K562 (cell line): Measurements from ENCODE around the gene SLC9A3.

Source experiments
- CEBPB ChIP-seq: fragments of 450-650 bp; IDR thresholded peaks from 2 replicates; pipeline ENCODE4 v1.6.1; 2016; ENCODE audit warnings: missing genetic modification characterization, missing compliant biosample characterization
- EP300 ChIP-seq: IDR thresholded peaks from 2 replicates; pipeline ENCODE4 v1.6.1; 2012; ENCODE audit warnings: low read length, improper control_type of control experiment
- KLF16 ChIP-seq: IDR thresholded peaks from 2 replicates; pipeline ENCODE4 v1.6.1; 2016; ENCODE audit warnings: antibody characterized with exemption
- POLR2A ChIP-seq: fragments of 450-650 bp; conservative IDR thresholded peaks from 2 replicates; pipeline ENCODE4 v1.6.1; 2016
- POLR2AphosphoS5 ChIP-seq: IDR thresholded peaks from 2 replicates; pipeline ENCODE4 v1.6.1; 2011; ENCODE audit warnings: mild to moderate bottlenecking, low read depth, low read length, moderate library complexity; ENCODE audit not compliant: control insufficient read depth, insufficient read depth
- TF ChIP-seq, protein P1 (sequence below): sonication (generic); formaldehyde crosslinking; IDR thresholded peaks from 2 replicates; pipeline ENCODE4 v1.8.0; 2022; ENCODE audit warnings: missing genetic modification reagents, mild to moderate bottlenecking, moderate library complexity, borderline replicate concordance
- TF ChIP-seq, protein P2 (sequence below): sonication (generic); formaldehyde crosslinking; IDR thresholded peaks from 2 replicates; pipeline ENCODE4 v1.8.0; 2022; ENCODE audit warnings: mild to moderate bottlenecking, low read depth, missing genetic modification reagents
- TF ChIP-seq, protein P3 (sequence below), 2 experiments: fragments of 450-650 bp in 1 of 2; sonication (generic) in 1 of 2; formaldehyde crosslinking in 1 of 2; IDR thresholded peaks in 1 of 2; conservative IDR thresholded peaks in 1 of 2; 2 replicates each; pipeline versions ENCODE4 v1.6.1 to v1.8.1; 2016 to 2023; ENCODE audit warnings: mild to moderate bottlenecking in 2 of 2, moderate library complexity in 2 of 2, inconsistent platforms in 1 of 2, missing genetic modification reagents in 1 of 2
- TF ChIP-seq, protein P4 (sequence below): fragments of 200-800 bp; sonication (Bioruptor generic); IDR thresholded peaks from 2 replicates; pipeline ENCODE4 v1.6.1; 2016; ENCODE audit warnings: missing genetic modification characterization, missing compliant biosample characterization
- TF ChIP-seq, protein P5 (sequence below): sonication (generic); formaldehyde crosslinking; IDR thresholded peaks from 2 replicates; pipeline ENCODE4 v1.5.0; 2020; ENCODE audit warnings: missing genetic modification reagents

DNA sequence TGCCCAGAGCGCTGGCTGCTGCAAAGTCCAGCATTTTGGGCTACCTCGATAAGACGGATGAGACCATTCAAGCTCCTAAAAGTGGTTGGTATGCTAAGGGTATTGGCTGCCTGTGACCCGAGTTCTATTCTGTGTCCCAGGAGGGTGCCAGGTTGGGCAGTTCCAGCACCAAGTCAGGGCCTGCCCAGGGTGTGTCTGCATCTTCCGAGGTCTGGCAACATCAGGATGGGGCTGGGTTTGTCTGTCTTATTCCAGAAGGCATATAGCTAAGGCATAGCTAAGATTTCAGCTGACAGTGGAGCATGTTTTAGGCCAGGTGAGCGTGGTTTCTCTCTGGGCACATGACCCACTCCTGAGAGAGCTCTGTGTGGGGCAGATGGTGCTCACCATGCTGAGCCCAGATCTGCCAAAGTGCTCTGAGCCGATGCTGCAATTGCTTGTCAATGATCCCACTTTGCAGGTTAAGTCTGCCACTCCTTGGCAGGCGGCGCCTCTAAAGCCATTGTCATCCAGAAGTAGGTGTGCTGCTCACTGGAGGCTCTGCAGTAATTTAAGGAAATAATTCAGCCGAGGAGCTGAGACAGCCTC is 7.8 kb downstream of the SLC9A3 start:
- TF ChIP-seq KLF16 (no peak), EP300 (no peak), POLR2AphosphoS5 (no peak), POLR2A (no peak), CEBPB (tag) (no peak)
- TF ChIP-seq, protein P1, sequence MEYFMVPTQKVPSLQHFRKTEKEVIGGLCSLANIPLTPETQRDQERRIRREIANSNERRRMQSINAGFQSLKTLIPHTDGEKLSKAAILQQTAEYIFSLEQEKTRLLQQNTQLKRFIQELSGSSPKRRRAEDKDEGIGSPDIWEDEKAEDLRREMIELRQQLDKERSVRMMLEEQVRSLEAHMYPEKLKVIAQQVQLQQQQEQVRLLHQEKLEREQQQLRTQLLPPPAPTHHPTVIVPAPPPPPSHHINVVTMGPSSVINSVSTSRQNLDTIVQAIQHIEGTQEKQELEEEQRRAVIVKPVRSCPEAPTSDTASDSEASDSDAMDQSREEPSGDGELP (CRISPR knock-in tag): no peak
- TF ChIP-seq, protein P2, sequence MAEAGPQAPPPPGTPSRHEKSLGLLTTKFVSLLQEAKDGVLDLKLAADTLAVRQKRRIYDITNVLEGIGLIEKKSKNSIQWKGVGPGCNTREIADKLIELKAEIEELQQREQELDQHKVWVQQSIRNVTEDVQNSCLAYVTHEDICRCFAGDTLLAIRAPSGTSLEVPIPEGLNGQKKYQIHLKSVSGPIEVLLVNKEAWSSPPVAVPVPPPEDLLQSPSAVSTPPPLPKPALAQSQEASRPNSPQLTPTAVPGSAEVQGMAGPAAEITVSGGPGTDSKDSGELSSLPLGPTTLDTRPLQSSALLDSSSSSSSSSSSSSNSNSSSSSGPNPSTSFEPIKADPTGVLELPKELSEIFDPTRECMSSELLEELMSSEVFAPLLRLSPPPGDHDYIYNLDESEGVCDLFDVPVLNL (CRISPR knock-in tag): no peak
- TF ChIP-seq, protein P3, sequence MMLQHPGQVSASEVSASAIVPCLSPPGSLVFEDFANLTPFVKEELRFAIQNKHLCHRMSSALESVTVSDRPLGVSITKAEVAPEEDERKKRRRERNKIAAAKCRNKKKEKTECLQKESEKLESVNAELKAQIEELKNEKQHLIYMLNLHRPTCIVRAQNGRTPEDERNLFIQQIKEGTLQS (IDR thresholded peaks at IDR 0.05): no peak
- TF ChIP-seq, protein P3 (CRISPR knock-in tag; conservative IDR thresholded peaks at IDR 0.05): no peak
- TF ChIP-seq, protein P4, sequence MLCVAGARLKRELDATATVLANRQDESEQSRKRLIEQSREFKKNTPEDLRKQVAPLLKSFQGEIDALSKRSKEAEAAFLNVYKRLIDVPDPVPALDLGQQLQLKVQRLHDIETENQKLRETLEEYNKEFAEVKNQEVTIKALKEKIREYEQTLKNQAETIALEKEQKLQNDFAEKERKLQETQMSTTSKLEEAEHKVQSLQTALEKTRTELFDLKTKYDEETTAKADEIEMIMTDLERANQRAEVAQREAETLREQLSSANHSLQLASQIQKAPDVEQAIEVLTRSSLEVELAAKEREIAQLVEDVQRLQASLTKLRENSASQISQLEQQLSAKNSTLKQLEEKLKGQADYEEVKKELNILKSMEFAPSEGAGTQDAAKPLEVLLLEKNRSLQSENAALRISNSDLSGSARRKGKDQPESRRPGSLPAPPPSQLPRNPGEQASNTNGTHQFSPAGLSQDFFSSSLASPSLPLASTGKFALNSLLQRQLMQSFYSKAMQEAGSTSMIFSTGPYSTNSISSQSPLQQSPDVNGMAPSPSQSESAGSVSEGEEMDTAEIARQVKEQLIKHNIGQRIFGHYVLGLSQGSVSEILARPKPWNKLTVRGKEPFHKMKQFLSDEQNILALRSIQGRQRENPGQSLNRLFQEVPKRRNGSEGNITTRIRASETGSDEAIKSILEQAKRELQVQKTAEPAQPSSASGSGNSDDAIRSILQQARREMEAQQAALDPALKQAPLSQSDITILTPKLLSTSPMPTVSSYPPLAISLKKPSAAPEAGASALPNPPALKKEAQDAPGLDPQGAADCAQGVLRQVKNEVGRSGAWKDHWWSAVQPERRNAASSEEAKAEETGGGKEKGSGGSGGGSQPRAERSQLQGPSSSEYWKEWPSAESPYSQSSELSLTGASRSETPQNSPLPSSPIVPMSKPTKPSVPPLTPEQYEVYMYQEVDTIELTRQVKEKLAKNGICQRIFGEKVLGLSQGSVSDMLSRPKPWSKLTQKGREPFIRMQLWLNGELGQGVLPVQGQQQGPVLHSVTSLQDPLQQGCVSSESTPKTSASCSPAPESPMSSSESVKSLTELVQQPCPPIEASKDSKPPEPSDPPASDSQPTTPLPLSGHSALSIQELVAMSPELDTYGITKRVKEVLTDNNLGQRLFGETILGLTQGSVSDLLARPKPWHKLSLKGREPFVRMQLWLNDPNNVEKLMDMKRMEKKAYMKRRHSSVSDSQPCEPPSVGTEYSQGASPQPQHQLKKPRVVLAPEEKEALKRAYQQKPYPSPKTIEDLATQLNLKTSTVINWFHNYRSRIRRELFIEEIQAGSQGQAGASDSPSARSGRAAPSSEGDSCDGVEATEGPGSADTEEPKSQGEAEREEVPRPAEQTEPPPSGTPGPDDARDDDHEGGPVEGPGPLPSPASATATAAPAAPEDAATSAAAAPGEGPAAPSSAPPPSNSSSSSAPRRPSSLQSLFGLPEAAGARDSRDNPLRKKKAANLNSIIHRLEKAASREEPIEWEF: no peak
- TF ChIP-seq, protein P5, sequence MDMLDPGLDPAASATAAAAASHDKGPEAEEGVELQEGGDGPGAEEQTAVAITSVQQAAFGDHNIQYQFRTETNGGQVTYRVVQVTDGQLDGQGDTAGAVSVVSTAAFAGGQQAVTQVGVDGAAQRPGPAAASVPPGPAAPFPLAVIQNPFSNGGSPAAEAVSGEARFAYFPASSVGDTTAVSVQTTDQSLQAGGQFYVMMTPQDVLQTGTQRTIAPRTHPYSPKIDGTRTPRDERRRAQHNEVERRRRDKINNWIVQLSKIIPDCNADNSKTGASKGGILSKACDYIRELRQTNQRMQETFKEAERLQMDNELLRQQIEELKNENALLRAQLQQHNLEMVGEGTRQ: no peak
